Head of caudate nucleus (tissue), 42 donors: ENCODE results near the gene RBM47.

Source experiments
- DNase-seq, 42 donors: peaks; one replicate each; pipeline versions ENCODE4 v3.0.0 to v3.0.0-alpha.2; 2020 to 2021; ENCODE audit warnings: mixed read lengths in 7 of 42
- intact Hi-C: fragments of 100-400 bp; cut with DNase I; formaldehyde crosslinking; loops from one replicate; pipeline ENCODE4 v1.15.0; 2022

RBM47 gene

GRCh38 chr4:40516651-40517050, 113.0 kb downstream of the RBM47 start:
- intact Hi-C loops: no loop called here
- DNase-seq: no peak

DNA sequence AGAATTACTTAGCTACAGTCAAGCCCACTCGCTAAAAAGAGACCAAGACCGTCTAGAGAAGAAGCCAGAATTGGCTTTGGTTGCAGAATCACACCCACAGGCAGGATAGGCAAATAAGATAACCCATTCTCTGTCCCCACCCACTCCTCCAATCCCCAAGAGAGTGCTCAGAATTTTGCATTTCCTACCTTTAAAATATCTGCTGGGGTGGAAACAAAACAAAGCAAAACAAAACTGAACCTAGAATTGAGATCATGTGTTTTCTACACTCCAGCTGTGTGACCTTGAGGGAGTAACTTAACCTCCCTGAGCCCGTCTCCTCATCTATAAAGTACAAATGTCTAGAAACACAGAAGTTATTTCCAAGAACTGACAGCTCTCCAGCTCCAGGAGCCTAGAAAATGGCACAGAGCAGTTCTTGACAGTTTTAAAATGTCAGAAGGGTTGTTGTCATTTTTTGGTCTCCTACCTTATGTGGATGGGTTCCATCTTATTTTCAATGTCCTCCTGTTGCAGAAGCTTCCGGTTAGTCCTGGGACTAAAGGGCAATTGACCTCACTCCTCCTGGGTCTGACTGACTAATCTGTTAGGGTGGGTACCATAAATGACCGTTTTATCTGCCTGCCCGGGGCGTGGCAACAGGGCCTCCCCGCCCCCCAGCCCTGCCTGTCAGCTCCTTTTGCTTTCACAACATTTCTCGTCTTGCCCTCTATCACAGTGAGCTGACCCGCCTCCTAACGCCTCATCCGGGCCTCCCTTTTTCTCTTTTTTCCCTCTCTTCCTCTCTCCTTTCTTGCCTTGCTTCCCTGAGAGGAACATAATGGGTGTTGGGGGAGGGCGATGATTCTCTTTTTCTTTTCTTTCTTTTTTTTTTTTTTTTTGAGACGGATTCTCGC, 114.0 kb downstream of the RBM47 start:
- no peak for DNase-seq
- intact Hi-C loops: no loop called here

- DNase-seq: no peak
- intact Hi-C loops: no loop called here
Measured at GRCh38 chr4:40515037-40515397, 114.6 kb downstream of the RBM47 start.

DNA sequence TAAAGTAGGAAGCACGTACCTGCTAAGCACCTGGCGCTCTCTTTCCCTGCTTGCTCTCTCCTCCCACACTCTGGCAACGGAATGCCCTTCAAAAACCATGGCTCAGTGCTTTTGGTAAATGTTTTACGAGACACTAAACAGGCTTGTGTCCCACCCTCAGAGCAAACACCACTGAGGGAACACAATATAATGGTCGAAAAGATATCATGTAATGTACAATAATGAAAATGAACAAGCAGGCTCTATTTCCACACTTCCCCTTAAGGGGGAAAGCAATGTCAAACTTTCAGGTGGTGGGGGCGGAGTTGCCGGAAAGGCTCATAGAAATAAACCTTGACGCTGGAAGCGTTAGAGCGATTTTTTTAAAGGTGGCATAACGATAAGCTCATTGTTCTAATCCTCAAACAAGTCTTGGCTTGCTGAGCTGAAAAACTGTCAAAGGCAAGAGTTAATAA, 115.1 kb downstream of the RBM47 start:
- DNase-seq: no peak
- intact Hi-C loops: no loop called here

- no peak for DNase-seq
- intact Hi-C loops: no loop called here
Measured at GRCh38 chr4:40511036-40511614, 118.5 kb downstream of the RBM47 start.

GRCh38 chr4:40507977-40508376, 121.7 kb downstream of the RBM47 start:
- intact Hi-C loops: no loop called here
- DNase-seq: no peak

- intact Hi-C loops: no loop called here
- DNase-seq: no peak
Measured at GRCh38 chr4:40506492-40506891, 123.2 kb downstream of the RBM47 start.

DNA sequence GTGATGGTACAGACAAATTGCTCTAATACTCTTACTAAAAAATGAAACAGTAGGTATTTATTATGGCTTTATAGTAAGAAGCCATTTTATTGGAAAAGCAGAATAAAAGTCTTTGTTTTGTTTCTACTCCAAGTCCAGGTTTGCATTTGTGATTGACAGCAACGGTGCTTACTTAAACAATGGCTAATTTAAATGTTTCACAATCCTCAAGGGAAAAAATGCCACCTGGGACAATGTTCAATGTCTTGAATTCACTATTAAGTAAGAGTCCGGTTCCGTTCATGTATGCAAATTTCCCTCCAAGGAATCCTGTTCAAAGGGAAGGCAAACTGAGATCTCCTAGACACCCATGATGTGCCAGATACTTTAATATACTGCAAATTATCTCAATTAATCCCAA, 123.6 kb downstream of the RBM47 start:
- DNase-seq: no peak
- intact Hi-C loops: no loop called here

DNA sequence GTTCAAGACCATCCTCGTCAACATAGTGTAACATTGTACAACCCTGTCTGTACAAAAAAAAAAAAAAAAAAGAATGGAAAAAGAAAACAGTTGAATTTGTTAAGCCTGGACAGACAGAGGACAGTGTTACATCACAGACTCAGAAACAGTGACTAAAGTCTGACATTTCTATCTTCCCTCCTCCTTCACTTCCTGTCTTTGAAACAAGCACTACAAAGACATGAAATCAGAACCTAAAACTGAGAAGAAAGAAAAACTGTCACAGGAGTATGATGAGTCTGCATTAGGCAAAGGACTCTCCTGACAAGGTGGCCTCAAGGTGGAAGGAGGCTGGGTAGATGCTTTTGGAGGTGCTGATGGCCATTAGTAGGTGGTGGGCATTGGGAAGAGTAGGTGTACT, 126.7 kb downstream of the RBM47 start:
- DNase-seq: no peak
- intact Hi-C loops: no loop called here

- peak in 1 of 42 donors; percentile 3 for DNase-seq
- intact Hi-C loops: no loop called here
Measured at GRCh38 chr4:40502220-40502619, 127.4 kb downstream of the RBM47 start.

GRCh38 chr4:40500781-40501180, 128.9 kb downstream of the RBM47 start:
- DNase-seq: no peak
- intact Hi-C loops: no loop called here

DNA sequence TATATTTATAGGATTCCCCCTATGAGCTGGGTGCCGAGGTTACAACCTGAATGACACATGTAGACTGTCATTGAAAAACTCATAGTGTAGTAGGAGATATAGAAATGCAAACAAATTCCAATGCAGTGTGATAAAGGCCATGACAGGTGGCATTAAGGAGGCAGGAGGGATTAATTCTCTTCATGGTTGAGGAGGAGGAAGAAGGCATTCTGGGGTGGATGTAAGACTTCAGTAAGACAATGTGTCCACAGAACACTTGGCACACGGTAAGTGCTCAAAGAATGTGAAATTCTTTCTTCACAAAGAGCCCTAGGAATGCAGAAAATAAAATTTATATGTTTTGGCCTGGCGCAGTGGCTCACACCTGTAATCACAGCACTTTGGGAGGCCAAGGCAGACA, 136.5 kb downstream of the RBM47 start:
- DNase-seq: no peak
- intact Hi-C loops: no loop called here

DNA sequence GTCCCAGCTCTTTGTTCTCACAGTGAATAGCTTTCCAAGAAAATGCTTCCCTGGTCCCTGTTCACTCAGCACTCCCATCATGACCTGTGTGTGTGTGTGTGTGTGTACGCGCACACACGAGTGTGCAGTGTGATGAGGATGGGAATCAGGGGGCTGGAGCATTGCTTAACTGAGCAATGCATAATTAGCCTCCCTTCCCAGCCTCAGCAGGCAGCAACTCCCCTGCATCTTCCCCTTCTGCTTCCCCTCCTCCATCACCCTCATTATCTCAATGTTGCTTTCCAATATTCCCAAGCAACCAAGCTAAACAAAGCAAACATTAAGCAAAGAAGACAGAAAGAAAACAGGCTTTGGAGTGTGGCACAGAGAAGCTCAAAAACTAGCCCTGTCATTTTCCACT, 137.0 kb downstream of the RBM47 start:
- intact Hi-C loops: no loop called here
- no peak for DNase-seq

GRCh38 chr4:40490481-40490880, 139.2 kb downstream of the RBM47 start:
- no peak for DNase-seq
- intact Hi-C loops: no loop called here

GRCh38 chr4:40489961-40490360, 139.7 kb downstream of the RBM47 start:
- intact Hi-C loops: no loop called here
- no peak for DNase-seq

DNA sequence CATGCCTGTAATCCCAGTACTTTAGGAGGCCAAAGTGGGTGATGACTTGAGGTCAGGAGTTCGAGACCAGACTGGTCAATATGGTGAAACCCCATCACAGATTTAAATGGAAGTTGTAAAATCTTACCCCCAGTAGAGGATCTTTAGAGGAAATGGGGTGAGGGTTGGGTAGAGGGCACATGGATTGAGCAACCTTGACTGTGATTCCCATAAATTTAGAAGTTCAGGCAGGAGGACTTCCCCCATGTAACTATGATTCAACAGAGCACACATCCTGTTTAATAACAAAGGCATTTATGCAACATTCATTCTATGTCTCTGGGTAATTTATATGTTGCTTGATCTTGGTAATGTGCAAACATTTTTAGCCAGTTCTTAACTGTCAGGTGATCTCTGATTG, 143.1 kb downstream of the RBM47 start:
- intact Hi-C loops: no loop called here
- DNase-seq: no peak

DNA sequence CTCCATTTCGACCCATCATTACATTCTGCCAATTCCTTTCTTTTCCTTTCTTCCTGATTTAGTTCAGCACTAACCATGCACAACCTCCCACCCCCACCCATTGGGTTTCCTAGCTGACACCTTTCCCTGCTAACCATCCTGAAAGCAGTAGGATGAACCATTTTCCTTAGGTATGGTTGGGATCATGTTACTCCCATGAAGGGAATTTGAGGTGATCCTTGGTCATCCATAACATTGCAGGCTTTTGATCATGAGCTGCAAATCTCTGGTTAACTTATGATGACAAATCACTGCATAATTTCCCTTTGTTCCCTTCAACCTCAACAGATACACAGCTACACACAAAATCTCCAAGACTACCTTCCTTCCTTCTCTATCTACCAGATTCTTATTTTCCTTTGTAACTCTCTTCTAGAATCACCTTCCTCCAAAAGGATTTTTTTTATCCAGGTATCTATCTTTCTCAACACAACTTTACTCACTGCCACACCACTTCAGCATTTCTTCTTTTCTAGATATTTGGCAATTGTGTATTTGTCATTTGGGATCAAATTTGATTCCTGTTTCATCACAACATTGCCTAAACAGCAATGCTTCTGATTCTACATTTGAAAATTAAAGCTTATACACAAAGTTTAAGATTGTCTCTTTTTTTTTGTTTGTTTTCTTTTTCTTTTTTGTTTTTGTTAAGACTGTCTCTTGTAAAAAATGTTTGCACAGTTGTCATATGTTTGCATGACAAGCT, 145.1 kb downstream of the RBM47 start:
- intact Hi-C loops: no loop called here
- no peak for DNase-seq

DNA sequence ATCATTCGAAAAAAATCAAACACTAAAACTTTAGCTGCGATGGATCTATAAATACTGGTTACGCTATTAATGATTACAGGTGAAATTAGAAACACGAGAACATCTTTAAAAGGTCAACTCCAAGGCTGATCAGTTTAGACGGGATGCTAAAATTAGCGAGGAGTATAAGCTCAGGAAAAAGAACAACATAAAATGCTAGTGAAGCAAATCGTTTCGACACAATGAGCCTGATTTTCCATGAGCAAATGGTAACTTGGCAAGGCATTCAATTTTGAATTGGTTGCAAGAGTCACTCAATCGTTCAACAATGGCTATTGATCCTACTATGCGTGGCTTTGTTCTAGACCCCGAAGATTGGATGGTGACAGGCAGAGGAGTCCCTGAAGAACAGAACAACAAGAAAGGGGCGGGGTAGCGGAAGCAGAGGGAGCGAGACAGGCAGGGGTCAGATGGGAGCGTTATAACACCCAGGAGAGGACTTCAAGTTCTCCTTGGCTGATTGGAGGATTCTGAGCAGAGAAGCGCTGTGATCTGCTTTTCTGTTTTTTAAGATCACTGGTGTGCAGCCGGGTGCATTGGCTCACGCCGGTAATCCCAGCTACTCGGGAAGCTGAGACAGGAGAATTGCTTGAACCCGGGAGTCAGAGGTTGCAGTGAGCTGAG, 146.5 kb downstream of the RBM47 start:
- DNase-seq: peak in 5 of 42 donors; percentile 2 to 24 (median 10)
- intact Hi-C loops: no loop called here

DNA sequence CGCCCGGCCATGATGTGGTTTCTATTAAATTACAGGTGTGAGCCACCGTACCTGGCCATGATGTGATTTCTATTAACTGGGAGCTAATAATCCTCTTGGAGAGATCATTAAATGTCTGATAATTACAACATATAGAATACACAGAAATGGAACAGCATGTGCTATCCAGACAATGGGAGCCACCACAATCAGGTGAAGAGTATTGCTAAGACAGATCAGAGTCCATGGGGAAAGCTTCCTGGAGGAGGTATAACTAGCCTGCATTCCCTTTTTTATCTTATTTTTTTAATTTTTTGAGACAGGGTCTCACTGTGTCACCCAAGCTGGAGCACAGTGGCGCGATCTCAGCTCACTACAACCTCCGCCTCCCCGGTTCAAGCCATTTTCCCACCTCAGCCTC, 147.7 kb downstream of the RBM47 start:
- no peak for DNase-seq
- intact Hi-C loops: no loop called here

DNA sequence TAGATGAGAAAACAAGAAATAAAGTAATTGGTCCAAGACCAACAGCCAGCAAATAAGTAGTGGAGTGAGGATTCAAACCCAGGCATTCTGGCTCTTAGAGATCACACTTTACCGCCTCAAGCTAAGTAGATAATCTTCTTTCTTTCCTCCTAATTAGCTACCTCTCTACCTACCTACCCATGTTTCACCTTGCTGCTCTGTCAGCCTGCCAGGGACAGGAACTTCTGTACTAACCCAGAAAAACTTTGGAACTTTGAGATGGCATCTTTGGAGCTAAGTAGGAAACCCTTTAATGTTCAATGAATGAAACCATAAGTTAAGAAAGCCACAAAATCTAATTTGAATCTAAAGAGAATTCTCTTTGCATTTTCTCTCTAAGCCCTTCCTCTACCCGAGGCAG, 149.4 kb downstream of the RBM47 start:
- DNase-seq: no peak
- intact Hi-C loops: no loop called here
